Measurements from ENCODE around the gene MPP1. TPM values are rescaled to one million over a fixed set of nuclear protein-coding genes. Genes with fewer than 3 reads are reported as not detected.

Gene MPP1
- total RNA-seq, 2 experiments from 2014 or later = 24.1 to 27.6 TPM

GRCh38 chrX:154762537-154763296, 42.6 kb downstream of the MPP1 start, which contains the start of gene DKC1:
Gene DKC1, plus strand, starts transcription at chrX:154762864. Its CDS starts 102 bp downstream, at chrX:154762966.
- POLR2A ChIA-PET = interaction anchor here (0.6 to 2.9 kb wide), 7 partner anchors 11 to 1804 kb away, joined by 3 to 11 read pairs (median 3); partner anchors contain the start of gene GAB3
- CTCF ChIA-PET = interaction anchor here (0.7 to 4.4 kb wide), 2 partner anchors 13 to 64 kb away, joined by 3 to 33 read pairs; partner anchors contain the start of gene GAB3
- peaks cover 38% of the 10 kb centered on the region for H3K36me3 Mint-ChIP-seq (ENCODE audit: low read depth)
- peak; percentile 90 for ATAC-seq
- intact Hi-C loops (cut with DNase I, micrococcal nuclease) = loop anchor here (1.0 to 5.0 kb wide), 12 partner anchors 37 to 834 kb away; partner anchors contain the start of genes MPP1 (in 2 of the 2), BRCC3 (in 1 of the 2), CMC4 (in 1 of the 2) and FAM3A (in 1 of the 2)
- no peaks in the 10 kb centered on the region for H3K27me3 Mint-ChIP-seq
- H3K4me3 Mint-ChIP-seq = peak within 1 kb of the TSS; percentile 85
- H3K27ac Mint-ChIP-seq = peak within 1 kb of the TSS; percentile 92
- no peaks in the 10 kb centered on the region for H3K9me3 Mint-ChIP-seq (ENCODE audit: low read depth)
- DNase-seq = peak; percentile 97
- H3K4me1 Mint-ChIP-seq = peaks cover 33% of the 10 kb centered on the region

DNA sequence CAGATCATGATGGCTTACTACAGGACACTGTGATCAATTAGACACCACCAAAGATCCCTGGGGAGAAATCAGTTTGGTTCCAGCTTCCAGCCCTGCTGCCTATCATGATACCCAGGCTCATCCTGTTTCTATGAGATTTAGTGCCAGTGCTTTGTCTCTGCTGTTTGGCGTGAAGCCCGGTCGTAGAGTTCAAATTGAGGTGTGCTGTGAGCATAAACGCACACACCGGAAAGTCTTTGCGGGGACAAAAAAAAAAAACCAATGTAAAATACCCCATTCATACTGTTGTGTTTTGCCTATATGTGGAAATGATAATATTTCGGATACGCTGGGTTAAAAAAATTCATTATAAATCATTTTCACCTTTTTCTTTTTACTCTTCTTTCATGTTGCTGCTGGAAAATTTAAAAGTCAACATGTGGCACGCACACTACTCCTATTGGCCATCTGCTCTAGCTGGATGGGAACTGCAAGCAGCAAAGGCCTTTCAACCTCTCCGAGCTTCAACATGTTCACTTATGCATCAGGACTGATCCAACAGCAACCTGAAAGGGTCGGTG, 43.2 kb downstream of the MPP1 start:
- no peak for ATAC-seq
- H3K36me3 Mint-ChIP-seq (ENCODE audit: low read depth) = peaks cover 32% of the 10 kb centered on the region
- no peaks in the 10 kb centered on the region for H3K9me3 Mint-ChIP-seq (ENCODE audit: low read depth)
- intact Hi-C loops (cut with DNase I, micrococcal nuclease) = loop anchor here (1.0 to 5.0 kb wide), 12 partner anchors 37 to 833 kb away; partner anchors contain the start of genes MPP1 (in 2 of the 2), BRCC3 (in 1 of the 2), CMC4 (in 1 of the 2) and FAM3A (in 1 of the 2)
- H3K4me1 Mint-ChIP-seq = peaks cover 29% of the 10 kb centered on the region
- peak overlapping the region; percentile 85 for H3K4me3 Mint-ChIP-seq
- ChIA-PET CTCF (interaction anchor here (4.4 kb wide), 1 partner anchor 12 kb away, joined by 33 read pairs; the partner anchor contains the start of gene GAB3), POLR2A (interaction anchor here (1.0 to 2.9 kb wide), 4 partner anchors 11 to 17 kb away, joined by 3 to 11 read pairs (median 4); partner anchors contain the start of gene GAB3)
- peak; percentile 31 for DNase-seq
- H3K27ac Mint-ChIP-seq = peak overlapping the region; percentile 89
- H3K27me3 Mint-ChIP-seq = no peaks in the 10 kb centered on the region

DNA sequence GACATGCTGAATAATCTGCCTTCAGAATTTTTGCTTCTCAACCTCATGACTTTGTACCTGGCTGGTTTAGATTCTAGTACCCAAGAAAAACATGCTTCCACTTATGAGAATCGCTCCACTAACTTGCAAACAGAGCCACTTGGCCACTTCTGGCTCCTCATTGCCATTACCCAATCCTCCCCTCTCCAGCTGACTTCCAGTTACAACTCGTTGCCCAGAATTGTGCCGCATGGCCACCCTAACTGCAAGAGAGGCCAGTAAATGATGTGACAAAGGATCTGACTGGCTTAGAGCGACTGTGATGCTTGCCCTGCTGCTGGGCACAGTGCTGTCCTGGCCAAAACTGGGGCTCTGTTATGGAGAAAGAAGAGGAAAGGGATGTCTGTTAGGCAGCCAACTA, 46.6 kb downstream of the MPP1 start:
- H3K9me3 Mint-ChIP-seq (ENCODE audit: low read depth) = no peaks in the 10 kb centered on the region
- no peaks in the 10 kb centered on the region for H3K27me3 Mint-ChIP-seq

GRCh38 chrX:154751669-154752271, 53.5 kb downstream of the MPP1 start:
- DNase-seq = no peak

More for the DNA sequence above, 46.6 kb downstream of the MPP1 start:
- ATAC-seq (no peak), DNase-seq (no peak)
- intact Hi-C loops (cut with DNase I, micrococcal nuclease) = no loop called here
- peaks cover 11% of the 10 kb centered on the region for H3K4me1 Mint-ChIP-seq
- POLR2A ChIA-PET = no interaction called here
- CTCF ChIA-PET = no interaction called here
- H3K36me3 Mint-ChIP-seq (ENCODE audit: low read depth) = peaks cover 5% of the 10 kb centered on the region
- no peak overlapping the region for H3K4me3 Mint-ChIP-seq
- no peak overlapping the region for H3K27ac Mint-ChIP-seq

GRCh38 chrX:154751203-154751668, 54.0 kb downstream of the MPP1 start:
- intact Hi-C loops (cut with DNase I, micrococcal nuclease) = no loop called here
- POLR2A ChIA-PET = interaction anchor here (2.9 kb wide), 1 partner anchor 12 kb away, joined by 11 read pairs; the partner anchor contains the start of gene DKC1
- Mint-ChIP-seq H3K9me3 (ENCODE audit: low read depth) (no peaks in the 10 kb centered on the region), H3K27ac (peak overlapping the region; percentile 53), H3K27me3 (peaks cover 2% of the 10 kb centered on the region), H3K4me3 (peak overlapping the region; percentile 60), H3K4me1 (peaks cover 19% of the 10 kb centered on the region), H3K36me3 (ENCODE audit: low read depth) (no peaks in the 10 kb centered on the region)
- DNase-seq (no peak), ATAC-seq (peak; percentile 3)
- CTCF ChIA-PET = interaction anchor here (0.8 to 5.9 kb wide), 5 partner anchors 11 to 139 kb away, joined by 3 to 58 read pairs (median 19); partner anchors contain the start of gene DKC1

More at GRCh38 chrX:154751669-154752271, 53.5 kb downstream of the MPP1 start:
- H3K27ac Mint-ChIP-seq = peak overlapping the region; percentile 53
- peaks cover 2% of the 10 kb centered on the region for H3K27me3 Mint-ChIP-seq
- POLR2A ChIA-PET = interaction anchor here (2.9 kb wide), 1 partner anchor 11 kb away, joined by 11 read pairs; the partner anchor contains the start of gene DKC1
- peaks cover 19% of the 10 kb centered on the region for H3K4me1 Mint-ChIP-seq
- no peaks in the 10 kb centered on the region for H3K36me3 Mint-ChIP-seq (ENCODE audit: low read depth)
- no peaks in the 10 kb centered on the region for H3K9me3 Mint-ChIP-seq (ENCODE audit: low read depth)
- intact Hi-C loops (cut with DNase I, micrococcal nuclease) = no loop called here
- H3K4me3 Mint-ChIP-seq = peak overlapping the region; percentile 60
- no peak for ATAC-seq
- CTCF ChIA-PET = interaction anchor here (0.8 to 5.9 kb wide), 5 partner anchors 11 to 139 kb away, joined by 3 to 58 read pairs (median 19); partner anchors contain the start of gene DKC1

GRCh38 chrX:154750301-154751202, 54.7 kb downstream of the MPP1 start, which contains the start of gene GAB3:
Gene GAB3, minus strand, starts transcription at chrX:154751077. Its CDS starts 52 bp downstream, at chrX:154751025.
- H3K27ac Mint-ChIP-seq = peak within 1 kb of the TSS; percentile 53
- ChIA-PET CTCF (interaction anchor here (0.5 to 5.9 kb wide), 12 partner anchors 12 to 641 kb away, joined by 3 to 58 read pairs (median 6); partner anchors contain the start of gene DKC1), POLR2A (interaction anchor here (0.6 to 2.9 kb wide), 2 partner anchors 10 to 13 kb away, joined by 3 to 11 read pairs; partner anchors contain the start of gene DKC1)
- H3K36me3 Mint-ChIP-seq (ENCODE audit: low read depth) = no peaks in the 10 kb centered on the region
- no peaks in the 10 kb centered on the region for H3K9me3 Mint-ChIP-seq (ENCODE audit: low read depth)
- DNase-seq = peak; percentile 62
- peaks cover 19% of the 10 kb centered on the region for H3K4me1 Mint-ChIP-seq
- intact Hi-C loops (cut with DNase I, micrococcal nuclease) = loop anchor here in 1 of 2 experiments (1.0 kb wide), 2 partner anchors 35 to 91 kb away; no protein-coding TSS in a partner anchor
- H3K4me3 Mint-ChIP-seq = peak within 1 kb of the TSS; percentile 70
- H3K27me3 Mint-ChIP-seq = peaks cover 2% of the 10 kb centered on the region
- ATAC-seq = peak; percentile 62

- POLR2A ChIA-PET = interaction anchor here (0.6 to 2.9 kb wide), 2 partner anchors 13 to 337 kb away, joined by 3 to 11 read pairs; partner anchors contain the start of gene DKC1
- ATAC-seq = no peak
- no peak for DNase-seq
- Mint-ChIP-seq H3K4me3 (peak overlapping the region; percentile 70), H3K36me3 (ENCODE audit: low read depth) (no peaks in the 10 kb centered on the region), H3K4me1 (peaks cover 19% of the 10 kb centered on the region), H3K9me3 (ENCODE audit: low read depth) (no peaks in the 10 kb centered on the region), H3K27ac (no peak overlapping the region), H3K27me3 (peaks cover 2% of the 10 kb centered on the region)
- CTCF ChIA-PET = interaction anchor here (0.6 to 5.9 kb wide), 8 partner anchors 13 to 90 kb away, joined by 3 to 58 read pairs (median 20); partner anchors contain the start of gene DKC1
- intact Hi-C loops (cut with DNase I, micrococcal nuclease) = loop anchor here (1.0 to 5.0 kb wide), 4 partner anchors 31 to 92 kb away; no protein-coding TSS in a partner anchor
These were observed 55.4 kb downstream of the MPP1 start for GRCh38 chrX:154749856-154750255.

GRCh38 chrX:154748712-154749339, 56.5 kb downstream of the MPP1 start:
- Mint-ChIP-seq H3K27me3 (peaks cover 2% of the 10 kb centered on the region), H3K9me3 (ENCODE audit: low read depth) (no peaks in the 10 kb centered on the region), H3K36me3 (ENCODE audit: low read depth) (no peaks in the 10 kb centered on the region), H3K4me1 (peaks cover 22% of the 10 kb centered on the region), H3K4me3 (no peak overlapping the region), H3K27ac (no peak overlapping the region)
- POLR2A ChIA-PET = interaction anchor here (0.9 to 1.2 kb wide), 4 partner anchors 11 to 31 kb away, joined by 3 to 7 read pairs (median 4); partner anchors contain the start of gene DKC1
- peak; percentile 83 for ATAC-seq
- CTCF ChIA-PET = interaction anchor here (0.7 to 5.9 kb wide), 19 partner anchors 9 to 292 kb away, joined by 3 to 58 read pairs (median 7); partner anchors contain the start of genes DKC1 and MPP1
- peak; percentile 55 for DNase-seq
- intact Hi-C loops (cut with DNase I, micrococcal nuclease) = loop anchor here in 1 of 2 experiments (2.0 to 5.0 kb wide), 2 partner anchors 30 to 93 kb away; no protein-coding TSS in a partner anchor

DNA sequence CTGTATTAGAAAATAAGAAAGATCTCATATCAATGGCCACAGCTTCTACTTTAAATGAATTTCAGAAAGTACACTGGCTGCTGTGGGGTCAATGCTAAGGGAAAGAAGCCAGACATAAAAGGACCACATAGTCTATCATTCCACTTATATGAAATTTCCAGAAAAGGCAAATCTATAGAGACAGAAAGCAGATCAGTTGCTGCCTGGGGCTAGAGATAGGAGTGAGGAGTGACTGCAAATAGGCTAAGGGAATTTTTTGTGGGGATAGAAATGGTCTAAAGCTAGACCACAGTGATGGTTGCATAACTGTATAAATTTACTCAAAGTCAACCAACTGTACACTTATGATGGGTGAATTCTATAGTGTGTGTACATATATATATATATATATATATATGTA, 62.7 kb downstream of the MPP1 start:
- ChIA-PET POLR2A (no interaction called here), CTCF (interaction anchor here (0.6 kb wide), 1 partner anchor 85 kb away, joined by 4 read pairs; no protein-coding TSS in a partner anchor)
- ATAC-seq (no peak), DNase-seq (no peak)
- intact Hi-C loops (cut with DNase I, micrococcal nuclease) = no loop called here
- H3K4me1 Mint-ChIP-seq = peaks cover 20% of the 10 kb centered on the region
- no peaks in the 10 kb centered on the region for H3K27me3 Mint-ChIP-seq
- H3K9me3 Mint-ChIP-seq (ENCODE audit: low read depth) = no peaks in the 10 kb centered on the region
- no peak overlapping the region for H3K4me3 Mint-ChIP-seq
- H3K27ac Mint-ChIP-seq = no peak overlapping the region
- no peaks in the 10 kb centered on the region for H3K36me3 Mint-ChIP-seq (ENCODE audit: low read depth)
